DOHH2 (cell line): ENCODE results near the gene IRF2BP2.

Source experiments
- H3F3A ChIP-seq: fragments of 200-600 bp; sonication (generic), shearing (Covaris generic); 2 replicates; pipeline ENCODE4 v1.6.0; 2016; ENCODE audit warnings: antibody characterized with exemption, mild to moderate bottlenecking; ENCODE audit not compliant: control insufficient read depth, insufficient read depth
- H3K27ac ChIP-seq: fragments of 200-600 bp; sonication (generic); 2 replicates; pipeline ENCODE4 v1.5.1; 2014; ENCODE audit warnings: low read depth, mild to moderate bottlenecking, low read length, moderate library complexity
- H3K27me3 ChIP-seq: fragments of 200-600 bp; sonication (generic); 2 replicates; pipeline ENCODE4 v1.6.1; 2014; ENCODE audit warnings: mild to moderate bottlenecking, low read length, mixed read lengths; ENCODE audit not compliant: control insufficient read depth
- H3K36me3 ChIP-seq: fragments of 200-600 bp; sonication (generic); 2 replicates; pipeline ENCODE4 v1.6.1; 2014; ENCODE audit warnings: mild to moderate bottlenecking, low read length, moderate library complexity, mixed read lengths; ENCODE audit not compliant: control insufficient read depth
- H3K4me1 ChIP-seq: fragments of 200-600 bp; sonication (generic); 2 replicates; pipeline ENCODE4 v1.6.1; 2014; ENCODE audit warnings: mild to moderate bottlenecking, low read length, mixed read lengths; ENCODE audit not compliant: control insufficient read depth
- H3K4me2 ChIP-seq: fragments of 200-600 bp; sonication (generic); 2 replicates; pipeline ENCODE4 v1.6.0; 2014; ENCODE audit warnings: mild to moderate bottlenecking, low read length, moderate library complexity
- H3K4me3 ChIP-seq: fragments of 200-600 bp; sonication (generic); 2 replicates; pipeline ENCODE4 v1.5.1; 2014; ENCODE audit warnings: mild to moderate bottlenecking, low read length, mixed read lengths
- H3K79me2 ChIP-seq: fragments of 200-600 bp; sonication (generic); 2 replicates; pipeline ENCODE4 v1.6.1; 2014; ENCODE audit warnings: mild to moderate bottlenecking, low read length, mixed read lengths; ENCODE audit not compliant: control insufficient read depth
- H3K9me2 ChIP-seq: fragments of 200-600 bp; sonication (generic); replicated peaks from 2 replicates; pipeline ENCODE4 v1.6.1; 2014; ENCODE audit warnings: mild to moderate bottlenecking, low read length, mixed read lengths; ENCODE audit not compliant: control insufficient read depth
- H3K9me3 ChIP-seq: fragments of 200-600 bp; sonication (generic); 2 replicates; pipeline ENCODE4 v1.6.1; 2014; ENCODE audit warnings: antibody characterized with exemption, low read length, mixed read lengths; ENCODE audit not compliant: control insufficient read depth, insufficient read depth
- H4K20me1 ChIP-seq: fragments of 200-600 bp; sonication (generic); 2 replicates; pipeline ENCODE4 v1.6.0; 2014; ENCODE audit warnings: low read depth, mild to moderate bottlenecking, antibody characterized with exemption, low read length, moderate library complexity; ENCODE audit not compliant: control insufficient read depth, insufficient read depth
- EZH2phosphoT487 ChIP-seq: fragments of 200-600 bp; sonication (generic); IDR thresholded peaks from 2 replicates; pipeline ENCODE4 v1.6.1; 2017; ENCODE audit warnings: borderline replicate concordance, mild to moderate bottlenecking, antibody characterized with exemption, low read length, moderate library complexity, mixed read lengths
- TF ChIP-seq, protein P1 (sequence below): fragments of 200-600 bp; sonication (generic); IDR thresholded peaks from one replicate; pipeline ENCODE4 v1.5.1; 2014; ENCODE audit warnings: antibody characterized with exemption, mild to moderate bottlenecking, low read depth, low read length; ENCODE audit not compliant: poor library complexity, severe bottlenecking

IRF2BP2 gene

DNA sequence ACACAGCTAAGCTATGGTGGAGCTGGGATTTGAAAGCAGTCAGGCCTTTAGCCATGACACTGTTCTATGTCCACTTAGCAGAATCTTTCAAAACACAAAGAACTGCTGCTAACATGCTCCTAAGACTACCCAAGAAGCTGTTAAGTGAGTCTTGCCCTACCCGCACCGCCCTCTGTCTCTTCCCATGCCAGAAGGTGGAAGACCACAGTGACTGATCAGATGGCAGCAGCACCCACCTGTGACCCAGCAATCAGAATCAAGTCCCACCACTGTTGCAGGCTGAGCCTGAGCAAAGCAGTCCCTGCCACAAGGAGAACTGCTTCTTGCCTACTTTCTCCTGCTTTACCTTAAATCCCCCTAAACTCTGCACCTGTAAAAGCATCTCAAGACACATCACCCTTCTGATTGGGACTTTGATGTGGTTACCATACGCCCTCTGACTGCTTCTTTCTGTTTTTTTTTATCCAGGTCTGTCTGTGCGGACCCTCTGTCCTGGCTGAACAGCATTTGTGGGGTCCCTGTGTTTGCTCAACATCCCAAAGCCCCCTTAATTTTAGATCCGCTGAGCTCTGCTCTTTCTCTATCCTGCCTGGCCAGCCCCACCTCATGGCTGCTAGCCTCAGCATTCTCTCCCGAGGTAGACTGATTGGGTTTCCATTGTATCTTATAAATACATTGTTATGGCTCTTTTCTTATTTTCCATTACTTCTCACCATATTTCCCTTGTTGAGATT is 16.0 kb downstream of the IRF2BP2 start:
- Histone ChIP-seq H3K36me3 (no peaks in the 10 kb centered on the region), H3K4me3 (no peak overlapping the region), H3K27me3 (no peaks in the 10 kb centered on the region), H3F3A (peaks cover 4% of the 10 kb centered on the region), H4K20me1 (no peaks in the 10 kb centered on the region), H3K9me2 (no peaks in the 10 kb centered on the region), H3K4me2 (no peak overlapping the region), H3K27ac (no peak overlapping the region), H3K79me2 (no peaks in the 10 kb centered on the region), H3K4me1 (peaks cover 7% of the 10 kb centered on the region), H3K9me3 (no peaks in the 10 kb centered on the region)
- TF ChIP-seq, protein P1, sequence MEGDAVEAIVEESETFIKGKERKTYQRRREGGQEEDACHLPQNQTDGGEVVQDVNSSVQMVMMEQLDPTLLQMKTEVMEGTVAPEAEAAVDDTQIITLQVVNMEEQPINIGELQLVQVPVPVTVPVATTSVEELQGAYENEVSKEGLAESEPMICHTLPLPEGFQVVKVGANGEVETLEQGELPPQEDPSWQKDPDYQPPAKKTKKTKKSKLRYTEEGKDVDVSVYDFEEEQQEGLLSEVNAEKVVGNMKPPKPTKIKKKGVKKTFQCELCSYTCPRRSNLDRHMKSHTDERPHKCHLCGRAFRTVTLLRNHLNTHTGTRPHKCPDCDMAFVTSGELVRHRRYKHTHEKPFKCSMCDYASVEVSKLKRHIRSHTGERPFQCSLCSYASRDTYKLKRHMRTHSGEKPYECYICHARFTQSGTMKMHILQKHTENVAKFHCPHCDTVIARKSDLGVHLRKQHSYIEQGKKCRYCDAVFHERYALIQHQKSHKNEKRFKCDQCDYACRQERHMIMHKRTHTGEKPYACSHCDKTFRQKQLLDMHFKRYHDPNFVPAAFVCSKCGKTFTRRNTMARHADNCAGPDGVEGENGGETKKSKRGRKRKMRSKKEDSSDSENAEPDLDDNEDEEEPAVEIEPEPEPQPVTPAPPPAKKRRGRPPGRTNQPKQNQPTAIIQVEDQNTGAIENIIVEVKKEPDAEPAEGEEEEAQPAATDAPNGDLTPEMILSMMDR, result no peak
- no peak for TF ChIP-seq EZH2phosphoT487

DNA sequence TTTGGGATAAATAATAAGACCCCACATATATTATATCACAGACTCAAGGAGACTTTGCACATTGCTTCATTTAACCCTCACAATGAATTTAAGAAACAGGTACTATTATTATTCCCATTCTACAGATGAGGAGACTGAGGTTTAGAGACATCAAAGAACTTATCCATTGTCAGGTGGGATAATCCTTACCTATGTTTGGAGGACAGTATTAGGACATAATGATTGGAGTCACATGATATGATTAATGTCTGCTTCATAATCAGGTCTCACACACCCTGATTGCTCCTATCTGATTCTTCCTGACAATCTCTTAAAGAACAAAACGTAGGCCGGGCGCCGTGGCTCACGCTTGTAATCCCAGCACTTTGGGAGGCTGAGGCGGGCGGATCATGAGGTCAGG is 16.9 kb downstream of the IRF2BP2 start:
- Histone ChIP-seq H3K27ac (no peak overlapping the region), H3K9me3 (no peaks in the 10 kb centered on the region), H3K4me3 (no peak overlapping the region), H4K20me1 (no peaks in the 10 kb centered on the region), H3K27me3 (no peaks in the 10 kb centered on the region), H3K79me2 (no peaks in the 10 kb centered on the region), H3K36me3 (no peaks in the 10 kb centered on the region), H3K9me2 (no peaks in the 10 kb centered on the region), H3K4me1 (no peaks in the 10 kb centered on the region), H3F3A (no peaks in the 10 kb centered on the region), H3K4me2 (no peak overlapping the region)
- TF ChIP-seq, protein P1, result no peak
- no peak for TF ChIP-seq EZH2phosphoT487

DNA sequence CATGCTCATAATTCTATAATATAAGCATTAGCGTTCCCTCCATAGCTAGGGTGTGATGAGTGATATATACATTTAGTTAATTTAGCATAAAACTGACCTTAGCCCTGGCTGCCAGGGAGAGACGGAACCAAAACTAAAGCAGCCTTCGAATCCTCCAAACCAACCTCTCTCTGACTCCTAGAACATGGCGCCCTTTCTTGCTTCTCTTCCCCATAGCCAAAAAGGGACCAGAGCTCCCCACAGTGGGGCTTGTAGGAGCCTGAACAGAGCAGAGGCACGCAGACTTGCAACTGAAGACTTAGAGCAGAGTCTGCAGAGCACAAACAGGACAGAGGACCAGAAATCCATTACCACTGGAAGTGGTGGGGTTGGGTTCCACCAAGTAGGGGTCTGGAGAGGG is 17.7 kb downstream of the IRF2BP2 start:
- no peaks in the 10 kb centered on the region for H3K4me1 ChIP-seq
- H3F3A ChIP-seq, result no peaks in the 10 kb centered on the region
- no peaks in the 10 kb centered on the region for H3K79me2 ChIP-seq
- no peak overlapping the region for H3K4me3 ChIP-seq
- H3K9me3 ChIP-seq, result no peaks in the 10 kb centered on the region
- H3K4me2 ChIP-seq, result no peak overlapping the region
- no peaks in the 10 kb centered on the region for H3K36me3 ChIP-seq
- H3K27me3 ChIP-seq, result no peaks in the 10 kb centered on the region
- no peaks in the 10 kb centered on the region for H3K9me2 ChIP-seq
- no peak for TF ChIP-seq EZH2phosphoT487
- TF ChIP-seq, protein P1, result no peak
- no peak overlapping the region for H3K27ac ChIP-seq
- no peaks in the 10 kb centered on the region for H4K20me1 ChIP-seq
